ENCODE data around the gene MYOCD.

GRCh38 chr17:12727076-12727760 lies 61.5 kb downstream of the MYOCD start:
- TF ChIP-seq YY1 (tag by site-specific recombination; IDR thresholded peaks at IDR 0.05) (no peak), ZNF274 (IDR thresholded peaks at IDR 0.05; ENCODE audit: low read length) (no peak), ZNF274 (tag by site-specific recombination; IDR thresholded peaks at IDR 0.05; ENCODE audit: borderline replicate concordance) (no peak), INSM2 (tag by site-specific recombination; IDR thresholded peaks at IDR 0.05) (no peak), CTCF (tag by site-specific recombination; IDR thresholded peaks at IDR 0.05) (no peak), ATF2 (tag by site-specific recombination; IDR thresholded peaks at IDR 0.05; ENCODE audit: low read depth) (no peak), BCL11A (tag by site-specific recombination; IDR thresholded peaks at IDR 0.05; ENCODE audit: low read depth) (no peak), ZNF555 (tag by site-specific recombination; conservative IDR thresholded peaks at IDR 0.05) (no peak), MEIS1 (CRISPR knock-in tag; IDR thresholded peaks at IDR 0.05; ENCODE audit: borderline replicate concordance) (no peak), ZNF785 (tag by site-specific recombination; IDR thresholded peaks at IDR 0.05) (no peak), TRIM28 (IDR thresholded peaks at IDR 0.05; ENCODE audit: borderline replicate concordance, low read length) (no peak), PRDM4 (tag by site-specific recombination; IDR thresholded peaks at IDR 0.05) (no peak)
